ENCODE measurements around the gene OSTF1.
A peak's percentile ranks its signal among the peaks of the same experiment; 100 is the strongest.

Gene OSTF1

DNA sequence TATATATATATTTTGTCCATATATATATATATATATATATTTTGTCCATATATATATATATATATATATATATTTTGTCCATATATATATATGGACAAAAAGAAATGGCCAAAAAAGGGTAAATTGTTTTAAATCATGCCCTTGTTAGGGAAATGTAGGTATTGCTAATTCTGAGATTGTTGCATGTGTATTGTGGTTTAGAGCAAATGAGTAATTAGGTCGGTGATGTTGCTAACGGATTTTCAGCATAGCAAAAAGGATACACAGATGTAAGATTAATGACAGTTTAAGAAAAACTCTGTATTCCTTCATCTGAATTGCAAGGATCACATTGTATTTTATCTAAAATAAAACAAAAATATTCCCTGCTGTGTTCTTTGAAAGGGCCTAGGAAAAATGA, 40.2 kb downstream of the OSTF1 start:
- DNase-seq = peak; percentile 83

DNA sequence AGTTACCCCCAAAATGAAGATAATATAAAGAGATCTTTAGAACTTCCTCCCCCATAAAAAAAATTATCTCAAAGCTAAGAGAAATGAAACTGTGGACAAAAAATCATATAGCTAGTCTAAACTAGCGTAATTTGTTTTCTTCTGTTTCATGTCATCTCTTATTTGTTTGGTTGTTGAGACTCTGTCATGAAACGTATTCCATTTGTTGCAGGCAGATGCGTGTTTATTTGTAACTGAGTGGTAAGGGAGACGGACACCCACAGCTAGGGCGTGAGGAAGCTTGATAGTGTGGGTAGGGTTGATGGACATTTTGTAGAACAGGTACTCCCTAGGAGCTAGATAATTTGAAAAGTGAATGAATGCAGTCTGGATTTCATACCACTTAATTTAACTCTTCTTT, 41.9 kb downstream of the OSTF1 start:
- no peak for DNase-seq

DNA sequence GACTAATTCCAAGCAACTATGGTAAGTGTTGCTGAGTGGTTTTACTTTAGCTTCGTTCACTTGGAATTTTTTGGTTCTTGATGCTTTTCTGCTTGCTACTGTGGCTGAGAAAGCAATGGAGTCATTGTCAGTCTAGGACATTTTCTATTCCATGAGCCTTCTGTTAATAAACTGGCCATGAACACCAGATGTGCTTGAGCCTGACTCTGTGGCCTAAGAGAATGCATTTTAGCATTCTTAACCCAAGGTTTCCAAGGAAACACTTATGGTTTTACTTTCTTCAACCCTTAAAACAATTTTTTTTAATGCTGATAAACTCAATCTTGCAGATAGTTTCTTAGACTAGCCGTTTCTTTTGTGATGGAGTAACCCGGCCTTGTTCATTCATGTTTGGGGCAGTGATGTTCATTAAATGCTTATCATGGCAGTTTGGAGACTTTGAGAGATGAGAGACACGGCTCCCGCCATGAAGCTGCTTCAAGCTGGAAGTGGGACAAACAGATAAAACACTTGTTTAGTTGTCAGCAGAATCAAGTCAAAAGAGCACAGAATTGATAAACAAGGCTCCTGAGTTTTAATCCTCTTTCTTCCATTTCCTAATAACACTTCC, 42.4 kb downstream of the OSTF1 start:
- DNase-seq = no peak

DNA sequence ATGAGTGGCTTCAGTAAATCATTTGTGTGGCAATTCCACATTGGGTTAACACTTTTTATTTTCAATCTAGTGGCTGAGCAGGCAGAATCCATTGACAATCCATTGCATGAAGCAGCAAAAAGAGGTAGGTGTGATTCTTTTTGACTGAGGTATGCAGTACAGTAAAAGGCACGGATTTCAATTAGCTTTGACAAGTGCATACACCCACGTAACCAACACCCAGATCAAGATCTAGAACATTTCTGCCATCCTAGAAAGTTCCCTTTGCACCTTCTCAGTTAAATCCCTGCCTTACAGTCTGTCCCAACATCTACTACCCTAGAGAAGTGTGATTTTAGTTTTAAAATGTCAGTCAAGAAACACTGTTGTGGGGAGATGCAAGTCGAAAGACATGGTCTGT, 43.4 kb downstream of the OSTF1 start:
- no peak for DNase-seq

DNA sequence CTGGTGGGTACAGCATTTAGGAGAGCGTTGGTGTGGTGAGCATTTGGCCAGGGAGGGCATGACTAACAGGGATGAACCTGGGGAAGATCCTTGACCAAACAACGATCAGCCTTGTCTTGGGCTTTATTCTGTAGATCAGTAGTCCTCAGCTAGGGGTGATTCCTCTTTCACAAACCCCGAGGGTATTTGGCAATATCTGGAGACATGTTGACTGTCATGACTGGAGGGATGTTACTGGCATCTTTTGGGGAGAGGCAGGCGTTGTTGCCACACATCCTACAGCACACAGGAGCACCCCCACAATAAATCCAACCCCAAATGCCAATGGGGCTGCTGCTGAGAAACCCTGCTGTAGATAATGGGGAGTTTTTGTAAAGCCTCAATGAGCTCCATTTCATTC, 43.9 kb downstream of the OSTF1 start:
- no peak for DNase-seq

DNA sequence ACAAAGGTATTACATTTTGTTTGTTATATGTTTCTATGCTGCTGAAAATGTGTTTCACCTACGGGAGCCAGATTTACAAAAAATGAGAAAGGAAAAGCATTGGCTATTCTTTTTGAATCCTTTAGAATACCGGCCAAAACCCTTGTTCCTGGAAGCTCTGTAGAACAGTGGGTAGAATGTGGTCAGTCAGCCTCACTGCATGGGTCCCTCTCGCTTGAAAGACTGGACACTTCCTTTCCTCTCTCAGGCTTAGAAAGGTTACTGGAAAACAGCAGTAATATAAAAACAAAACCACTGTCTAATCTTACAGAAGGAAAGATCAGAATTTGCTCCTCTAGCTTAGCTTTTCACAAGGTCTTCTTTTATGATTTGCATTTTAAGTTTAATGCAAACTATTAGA, 45.1 kb downstream of the OSTF1 start:
- no peak for DNase-seq

DNA sequence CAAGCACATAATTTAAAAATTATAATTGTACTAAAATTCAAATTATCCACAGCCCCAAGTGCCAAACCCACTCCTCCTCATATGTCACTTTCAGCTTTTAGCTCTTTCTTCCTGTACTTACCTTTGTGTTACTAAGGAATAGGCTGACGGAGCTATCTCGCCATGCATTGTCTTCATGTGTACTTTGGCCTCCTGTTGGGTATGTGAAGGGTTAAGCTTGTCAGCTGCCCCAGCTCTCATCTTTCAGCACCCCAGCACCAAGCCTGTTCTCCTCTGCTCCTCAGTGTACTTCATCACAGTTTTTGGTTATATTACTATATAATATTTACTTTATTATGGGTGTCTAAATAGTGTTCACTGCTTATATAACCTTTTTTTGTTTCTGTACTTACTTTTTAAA, 46.2 kb downstream of the OSTF1 start:
- DNase-seq = no peak

DNA sequence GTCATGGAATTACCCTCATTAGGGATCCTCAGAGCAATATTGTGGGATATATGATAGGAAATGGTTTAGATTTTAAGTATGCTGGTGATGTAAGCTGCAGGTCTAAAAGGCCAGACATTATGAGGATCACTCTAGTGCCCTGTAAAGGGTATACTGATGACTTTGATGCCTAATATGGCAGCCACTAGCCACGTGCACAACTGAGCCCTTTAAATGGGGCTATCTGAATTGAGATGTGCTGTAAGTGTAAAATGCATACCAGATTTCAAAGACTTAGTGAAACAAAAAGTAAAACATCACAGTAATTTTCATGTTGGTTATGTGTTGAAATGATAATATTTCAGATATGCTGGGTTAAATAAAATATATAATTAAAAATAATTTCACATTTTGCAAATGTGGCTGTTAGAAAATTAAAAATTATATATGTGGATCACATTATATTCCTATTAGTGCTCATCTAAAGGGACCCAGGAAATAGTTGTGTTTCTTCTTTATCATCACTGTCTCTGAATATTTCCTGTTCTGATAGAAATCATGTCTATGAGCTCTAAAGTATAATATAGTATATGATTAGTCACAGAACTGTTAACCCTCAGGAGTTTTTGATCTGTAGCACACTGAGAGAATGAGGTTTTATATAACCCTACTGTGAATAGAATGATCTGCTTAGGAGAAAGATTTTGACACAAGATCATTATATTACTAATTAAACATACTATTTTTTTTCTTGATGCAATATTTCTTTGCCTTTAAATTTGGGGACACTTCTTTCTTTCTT, 50.1 kb downstream of the OSTF1 start:
- DNase-seq = peak; percentile 34

DNA sequence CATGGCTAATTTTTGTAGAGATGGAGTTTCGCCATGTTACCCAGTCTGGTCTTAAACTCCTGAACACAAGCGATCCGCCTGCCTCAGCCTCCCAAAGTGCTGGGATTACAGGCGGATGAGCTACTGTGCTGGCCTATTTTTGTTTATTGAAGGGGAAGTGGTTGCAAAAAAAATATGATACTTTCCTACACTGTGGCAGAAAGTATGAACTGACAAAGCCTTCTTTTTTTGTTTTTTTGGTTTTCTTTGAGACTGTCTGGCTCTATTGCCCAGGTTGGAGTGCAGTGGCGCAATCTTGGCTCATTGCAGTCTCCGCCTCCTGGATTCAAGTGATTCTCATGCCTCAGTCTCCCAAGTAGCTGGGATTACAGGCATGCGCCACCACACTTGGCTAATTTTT, 50.9 kb downstream of the OSTF1 start:
- no peak for DNase-seq

DNA sequence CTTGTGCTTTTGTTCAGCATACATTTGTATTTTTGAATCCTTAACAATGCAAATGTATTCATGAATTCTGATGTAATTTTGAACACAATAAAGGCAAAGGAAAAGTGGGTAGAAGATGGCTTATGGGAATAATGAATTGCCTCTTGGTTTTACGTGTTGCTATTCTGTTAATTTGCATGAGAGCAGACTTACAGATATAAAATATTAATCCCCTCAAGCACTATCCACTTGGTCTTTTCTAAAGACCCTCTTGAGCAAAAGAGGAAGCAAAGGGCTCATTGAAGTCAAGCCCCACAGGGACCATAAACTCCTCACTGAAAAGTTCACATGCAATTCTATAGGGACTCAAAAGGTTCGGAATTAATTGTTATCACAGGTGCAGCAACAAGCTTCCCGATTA, 51.9 kb downstream of the OSTF1 start:
- no peak for DNase-seq

DNA sequence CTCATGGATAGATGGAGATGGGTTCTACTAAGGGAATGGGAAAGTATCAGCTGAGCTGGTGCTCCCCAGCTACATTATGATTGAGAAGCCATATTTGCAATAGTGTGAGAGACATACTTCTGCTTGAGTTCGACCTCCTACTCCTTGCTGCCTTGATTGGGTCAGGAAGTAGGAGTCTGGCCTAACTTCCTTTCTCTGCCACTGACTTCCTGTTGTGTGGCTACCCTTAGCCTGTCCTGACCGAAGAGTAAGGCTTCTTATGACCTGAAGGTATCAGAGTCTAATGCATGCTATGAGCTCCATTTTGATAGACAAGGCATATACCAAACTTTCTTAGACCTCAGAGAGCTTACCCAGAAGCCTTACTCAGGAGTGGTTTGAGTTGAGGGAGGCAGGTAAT, 53.9 kb downstream of the OSTF1 start:
- peak; percentile 63 for DNase-seq

DNA sequence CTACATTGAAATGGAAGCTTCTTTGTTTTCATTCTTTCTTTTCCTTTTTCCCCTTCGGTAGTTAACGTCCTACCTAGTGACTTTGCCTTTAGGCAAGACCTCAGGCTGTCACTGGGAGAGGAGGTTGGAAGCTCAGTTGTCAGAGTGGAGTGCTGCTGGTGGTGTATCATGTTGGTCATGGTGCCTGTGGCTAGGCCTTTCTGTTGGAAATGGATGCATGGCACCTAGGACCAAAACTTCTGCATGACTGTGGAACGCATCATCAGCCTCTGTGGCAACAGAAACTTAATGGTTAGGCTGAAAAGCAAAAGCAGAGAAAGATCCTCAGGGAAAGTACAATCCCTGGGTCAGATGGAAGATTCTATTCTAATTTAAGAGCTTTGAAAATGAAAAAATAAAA, 57.9 kb downstream of the OSTF1 start:
- DNase-seq = peak; percentile 19

DNA sequence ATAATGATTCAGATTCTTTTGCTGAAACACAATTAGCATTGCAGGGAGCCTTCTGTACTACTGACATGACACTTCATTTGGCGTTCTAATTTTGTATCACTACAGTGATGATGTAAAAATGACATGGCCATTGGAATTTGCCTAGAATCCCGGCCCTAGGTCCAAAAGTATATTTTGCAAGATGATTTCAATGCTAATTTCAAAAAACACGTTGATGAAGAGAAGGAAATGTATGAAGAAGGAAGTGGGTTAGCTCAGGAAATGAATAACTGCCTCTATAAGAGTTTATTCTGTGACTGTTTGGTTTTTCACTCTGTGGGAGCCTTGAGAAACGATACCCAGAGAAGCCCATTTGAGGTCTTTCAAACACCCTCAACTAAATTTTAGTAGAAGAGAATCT, 59.3 kb downstream of the OSTF1 start:
- DNase-seq = peak; percentile 83

DNA sequence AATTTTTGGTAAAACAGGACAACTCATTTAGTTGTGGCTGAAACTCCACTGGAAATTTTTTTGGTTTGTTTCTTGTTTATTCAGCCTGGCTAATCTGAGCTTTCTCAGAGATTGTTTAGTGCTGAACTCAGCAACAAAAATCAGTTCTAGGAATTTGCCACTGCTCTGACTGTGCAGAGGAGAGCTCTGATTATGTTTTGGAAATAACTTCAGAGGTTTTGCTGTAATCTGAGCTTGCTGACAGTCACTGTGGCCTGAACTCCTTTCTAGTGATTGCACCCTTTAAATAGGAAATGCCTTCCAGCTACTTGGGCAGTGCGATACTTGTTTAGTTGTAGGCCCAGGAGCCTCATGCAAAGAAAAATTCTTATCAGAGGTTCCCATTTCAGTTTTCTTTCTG, 60.2 kb downstream of the OSTF1 start:
- DNase-seq = peak; percentile 90

DNA sequence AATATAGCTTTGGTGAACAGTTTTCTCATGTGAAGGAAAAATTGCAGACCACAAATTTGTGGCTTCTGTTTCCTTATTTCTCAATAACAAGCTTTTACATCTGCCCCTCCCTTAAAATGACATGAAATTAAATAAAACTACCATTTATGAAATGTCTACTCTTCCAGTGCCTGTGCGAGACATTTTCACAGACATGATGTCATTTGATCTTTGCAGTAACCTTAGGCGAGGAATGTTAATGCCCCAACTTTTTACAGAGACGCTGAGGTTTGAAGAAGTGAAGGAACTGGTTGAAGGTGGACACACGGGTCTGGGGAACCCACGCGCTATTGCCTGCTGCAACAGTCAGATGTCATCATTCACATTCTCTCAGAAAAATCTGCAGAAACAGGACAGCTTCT, 61.5 kb downstream of the OSTF1 start:
- peak; percentile 24 for DNase-seq

DNA sequence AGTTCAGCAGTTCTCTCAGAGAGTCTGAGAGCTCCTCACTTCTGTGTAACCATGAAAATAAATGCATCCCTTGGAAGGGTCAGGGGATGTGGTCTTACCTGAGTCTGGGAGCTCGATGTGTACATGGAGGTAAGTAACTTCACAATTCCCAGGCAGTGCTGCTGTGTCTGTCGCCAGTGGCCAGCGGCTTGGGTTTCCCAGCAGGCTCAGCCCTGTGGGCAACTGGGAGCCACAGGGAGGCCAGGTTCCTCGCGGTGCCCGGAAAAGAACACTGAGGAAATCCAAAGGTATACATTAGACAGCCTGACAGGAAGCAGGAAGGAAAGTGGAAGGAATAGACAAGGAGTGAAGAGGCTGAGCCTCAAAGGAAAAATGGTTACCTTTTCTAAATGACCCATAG, 62.2 kb downstream of the OSTF1 start:
- DNase-seq = no peak

DNA sequence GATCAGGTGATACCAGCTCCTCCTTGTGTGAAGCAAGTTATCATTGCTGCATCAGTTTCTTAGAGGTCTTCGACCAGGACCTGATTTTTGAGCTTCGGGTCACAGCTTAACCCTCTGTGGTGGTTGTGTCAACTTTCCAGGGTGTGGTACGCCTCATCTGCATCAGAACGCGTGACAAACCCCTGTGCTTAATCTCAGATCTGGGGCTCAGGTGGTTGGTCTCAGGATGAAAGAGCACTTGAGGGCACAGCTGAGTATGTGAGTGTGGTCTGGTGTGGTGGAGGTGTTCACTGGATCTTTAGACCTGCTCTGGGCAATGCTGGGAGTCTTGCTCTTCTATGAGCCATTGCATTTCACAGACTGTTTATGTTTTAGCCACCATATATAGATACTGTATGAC, 64.1 kb downstream of the OSTF1 start:
- peak; percentile 92 for DNase-seq

DNA sequence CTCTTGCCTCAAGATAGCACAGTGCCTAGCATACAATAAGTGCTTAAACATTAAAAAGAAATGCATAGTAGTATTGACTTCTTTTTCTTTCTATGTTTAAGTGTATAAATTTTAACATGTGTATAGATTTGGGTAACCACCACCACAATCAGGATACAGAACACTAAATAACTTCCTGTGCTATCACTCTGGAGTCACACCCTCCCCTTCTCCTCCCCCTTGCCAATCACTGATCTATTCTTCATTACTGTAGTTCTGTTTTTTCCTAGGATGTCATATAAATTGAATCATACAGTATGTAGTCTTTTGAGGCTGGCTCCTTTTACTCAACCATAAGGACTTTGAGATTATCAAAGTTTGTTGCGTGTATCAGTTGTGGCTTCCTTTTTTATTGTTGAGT, 68.5 kb downstream of the OSTF1 start:
- DNase-seq = no peak

DNA sequence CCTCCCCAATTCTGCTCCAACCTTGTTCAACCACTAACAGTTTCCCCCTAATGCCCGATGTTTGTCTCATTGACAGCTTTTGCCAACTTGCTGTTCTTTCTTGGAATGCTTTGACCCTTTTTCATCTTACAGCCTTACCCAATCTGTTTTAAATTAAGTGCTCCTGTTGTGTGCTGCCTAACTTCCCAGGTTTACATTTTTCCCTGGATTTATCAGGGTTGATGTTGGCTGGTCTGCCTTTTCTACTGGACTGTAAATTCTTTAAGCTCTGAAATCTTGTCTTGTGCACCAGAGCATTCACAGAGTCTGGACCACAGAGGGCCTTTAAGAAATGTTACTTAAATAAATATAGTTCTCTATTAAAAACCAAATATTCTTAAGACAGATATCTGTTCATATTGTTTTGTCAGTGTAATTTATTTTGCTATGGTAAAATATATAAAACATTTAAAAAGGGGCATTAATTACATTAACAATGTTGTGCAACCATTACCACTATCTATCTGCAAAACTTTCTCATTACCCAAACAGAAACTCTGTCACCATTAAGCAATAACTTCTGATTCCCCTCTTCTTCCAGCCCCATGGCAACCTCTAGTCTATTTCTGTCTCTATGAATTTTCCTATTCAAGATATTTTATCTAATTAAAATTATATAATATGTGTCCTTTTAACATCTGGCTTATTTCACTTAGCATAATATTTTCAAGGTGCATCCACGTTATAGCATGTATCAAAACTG, 73.0 kb downstream of the OSTF1 start:
- no peak for DNase-seq

DNA sequence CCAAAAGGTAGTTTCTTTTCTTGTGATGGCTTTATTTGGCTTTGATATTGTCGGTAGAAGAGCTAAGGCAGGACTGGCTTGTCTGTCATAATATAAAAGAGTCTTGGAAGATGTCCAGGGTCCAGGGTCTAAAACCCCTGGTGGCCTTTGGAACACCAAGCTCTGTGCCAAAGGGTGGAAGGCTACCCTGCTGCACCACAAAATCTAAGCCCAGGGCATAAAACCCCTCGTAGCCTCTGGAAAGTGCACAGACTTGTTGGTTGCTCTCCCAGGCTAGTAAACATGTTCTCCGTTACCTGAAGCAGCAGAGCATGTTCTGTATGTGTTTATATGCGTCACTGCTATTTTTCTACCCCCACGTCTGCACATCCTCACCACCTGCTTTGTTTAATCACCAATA, 75.5 kb downstream of the OSTF1 start:
- DNase-seq = no peak

DNA sequence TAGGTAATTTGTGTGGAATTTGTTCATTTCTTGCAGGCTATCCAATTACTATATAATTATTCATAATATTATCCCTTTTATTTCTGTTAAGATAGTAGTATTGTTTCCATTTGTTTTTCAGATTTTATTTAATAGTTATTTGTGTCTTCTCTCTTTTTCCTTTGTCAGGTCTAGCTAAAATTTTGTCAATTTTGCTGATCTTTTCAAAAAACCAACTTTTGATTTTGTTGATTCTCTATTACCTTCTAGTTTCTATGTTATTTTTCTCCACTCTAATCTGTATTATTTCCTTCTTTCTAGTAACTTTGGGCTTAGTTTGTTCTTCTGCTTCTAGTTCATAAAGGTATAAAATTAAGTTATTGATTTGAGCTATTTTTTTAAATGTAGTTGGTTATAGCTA, 76.3 kb downstream of the OSTF1 start:
- DNase-seq = no peak

DNA sequence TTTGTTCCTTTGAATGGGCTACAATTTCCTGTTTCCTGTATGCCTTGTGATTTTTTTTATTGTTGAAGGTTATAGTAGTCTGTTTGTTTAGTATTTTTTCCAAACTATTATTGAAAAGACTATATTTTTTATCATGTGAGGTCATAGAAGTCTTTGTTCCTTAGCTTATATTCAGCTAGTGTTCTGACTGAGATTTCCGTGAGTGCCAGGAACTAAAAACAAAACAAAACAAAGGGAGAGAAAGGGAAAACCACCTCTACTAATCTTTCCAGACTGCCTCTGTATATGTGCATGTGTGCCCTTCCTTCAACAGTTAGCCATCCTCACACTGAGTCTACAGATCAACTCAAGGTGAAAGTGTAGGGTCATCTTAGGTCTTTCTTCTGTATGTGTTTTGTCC, 79.0 kb downstream of the OSTF1 start:
- DNase-seq = no peak

DNA sequence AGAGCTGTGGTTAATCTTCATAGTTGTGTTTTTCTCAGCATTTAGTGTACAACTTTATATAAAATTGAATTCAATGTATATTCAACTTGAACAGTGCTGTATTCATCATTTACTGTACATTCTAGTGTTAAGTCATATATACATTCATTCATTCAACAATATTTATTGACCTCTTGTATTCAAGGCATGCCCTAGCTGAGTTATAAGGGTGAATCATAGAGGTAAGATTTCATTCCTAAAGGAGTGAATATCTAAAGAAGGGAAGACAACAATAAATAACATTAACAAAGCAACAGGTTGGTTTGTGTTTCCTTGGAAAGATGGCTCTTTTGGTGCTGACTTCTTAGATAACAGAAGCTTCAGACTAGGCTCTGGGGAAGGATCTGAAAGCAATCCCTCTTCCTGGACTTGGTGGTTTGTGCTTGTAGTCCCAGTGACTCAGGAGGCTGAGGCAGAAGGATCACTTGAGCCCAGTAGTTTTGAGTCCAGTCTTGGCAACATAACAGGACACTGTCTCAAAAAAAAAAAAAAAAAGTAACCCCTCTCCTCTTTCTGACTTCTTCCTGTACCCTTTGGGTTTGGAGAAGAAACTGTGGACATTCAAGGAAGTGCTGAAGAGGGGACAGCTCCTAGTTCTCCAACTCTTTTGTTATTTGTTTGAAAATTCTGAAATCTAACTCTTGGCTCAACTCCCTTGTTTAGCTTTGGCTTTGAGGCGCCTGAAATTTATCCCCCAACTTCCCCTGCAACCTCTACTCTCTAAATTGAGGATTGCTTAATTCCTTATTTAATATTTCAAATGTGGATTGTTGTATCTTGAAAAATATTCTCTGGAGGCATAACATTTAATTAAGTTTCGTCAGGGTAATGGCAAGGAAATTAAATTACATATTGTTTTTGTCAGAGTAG, 80.2 kb downstream of the OSTF1 start:
- DNase-seq = no peak
